Measurements from ENCODE around the gene NEU4. TPM values are rescaled to one million over a fixed set of nuclear protein-coding genes. Genes with fewer than 3 reads are reported as not detected.

Gene NEU4
- total RNA-seq, 1 donor from 2014 or later: not detected

GRCh38 chr2:241860184-241861078 lies 51.4 kb downstream of the NEU4 start:
- Histone ChIP-seq H3K27ac (replicated peaks) (peak overlapping the region; percentile 88), H3K9me3 (replicated peaks) (no peaks in the 10 kb centered on the region), H3K36me3 (no peaks in the 10 kb centered on the region), H3K4me3 (peak overlapping the region; percentile 54), H3K4me1 (peaks cover 30% of the 10 kb centered on the region), H3K27me3 (ENCODE audit: low read depth) (peaks cover 39% of the 10 kb centered on the region)
- DNase-seq: peak; percentile 17
- intact Hi-C loops (cut with micrococcal nuclease): no loop called here
- peak; percentile 31 for TF ChIP-seq CTCF (IDR thresholded peaks at IDR 0.05; ENCODE audit: borderline replicate concordance)

- no peak for DNase-seq
- Histone ChIP-seq H3K27ac (replicated peaks) (no peak overlapping the region), H3K4me1 (peaks cover 30% of the 10 kb centered on the region), H3K27me3 (ENCODE audit: low read depth) (peaks cover 47% of the 10 kb centered on the region), H3K36me3 (no peaks in the 10 kb centered on the region), H3K9me3 (replicated peaks) (no peaks in the 10 kb centered on the region), H3K4me3 (no peak overlapping the region)
- intact Hi-C loops (cut with micrococcal nuclease): no loop called here
- no peak for TF ChIP-seq CTCF (IDR thresholded peaks at IDR 0.05; ENCODE audit: borderline replicate concordance)
Observed at GRCh38 chr2:241861264-241861663, 52.3 kb downstream of the NEU4 start.

DNA sequence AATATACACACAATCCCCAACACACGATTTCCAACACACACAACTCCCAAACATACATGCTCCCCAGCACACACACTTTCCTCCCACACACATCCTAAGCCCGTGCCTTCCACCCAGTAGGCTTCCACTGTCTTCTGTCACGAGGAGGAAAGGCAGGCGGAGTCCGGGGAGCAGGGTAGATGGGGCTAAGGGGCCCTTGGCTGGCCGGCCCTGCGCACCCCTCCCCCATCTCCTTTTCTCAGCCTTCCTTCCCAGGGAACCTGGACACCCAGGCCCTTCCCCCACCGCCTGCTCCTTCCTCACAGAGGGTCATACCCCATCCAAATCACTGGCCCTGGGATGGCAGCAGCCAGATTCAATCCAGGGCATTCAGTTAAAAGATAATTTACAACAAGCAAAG lies 53.1 kb downstream of the NEU4 start:
- H3K36me3 ChIP-seq: no peaks in the 10 kb centered on the region
- DNase-seq: no peak
- H3K27ac ChIP-seq (replicated peaks): no peak overlapping the region
- H3K27me3 ChIP-seq (ENCODE audit: low read depth): peaks cover 55% of the 10 kb centered on the region
- H3K9me3 ChIP-seq (replicated peaks): no peaks in the 10 kb centered on the region
- H3K4me3 ChIP-seq: no peak overlapping the region
- no peak for TF ChIP-seq CTCF (IDR thresholded peaks at IDR 0.05; ENCODE audit: borderline replicate concordance)
- intact Hi-C loops (cut with micrococcal nuclease): no loop called here
- H3K4me1 ChIP-seq: peaks cover 30% of the 10 kb centered on the region

DNA sequence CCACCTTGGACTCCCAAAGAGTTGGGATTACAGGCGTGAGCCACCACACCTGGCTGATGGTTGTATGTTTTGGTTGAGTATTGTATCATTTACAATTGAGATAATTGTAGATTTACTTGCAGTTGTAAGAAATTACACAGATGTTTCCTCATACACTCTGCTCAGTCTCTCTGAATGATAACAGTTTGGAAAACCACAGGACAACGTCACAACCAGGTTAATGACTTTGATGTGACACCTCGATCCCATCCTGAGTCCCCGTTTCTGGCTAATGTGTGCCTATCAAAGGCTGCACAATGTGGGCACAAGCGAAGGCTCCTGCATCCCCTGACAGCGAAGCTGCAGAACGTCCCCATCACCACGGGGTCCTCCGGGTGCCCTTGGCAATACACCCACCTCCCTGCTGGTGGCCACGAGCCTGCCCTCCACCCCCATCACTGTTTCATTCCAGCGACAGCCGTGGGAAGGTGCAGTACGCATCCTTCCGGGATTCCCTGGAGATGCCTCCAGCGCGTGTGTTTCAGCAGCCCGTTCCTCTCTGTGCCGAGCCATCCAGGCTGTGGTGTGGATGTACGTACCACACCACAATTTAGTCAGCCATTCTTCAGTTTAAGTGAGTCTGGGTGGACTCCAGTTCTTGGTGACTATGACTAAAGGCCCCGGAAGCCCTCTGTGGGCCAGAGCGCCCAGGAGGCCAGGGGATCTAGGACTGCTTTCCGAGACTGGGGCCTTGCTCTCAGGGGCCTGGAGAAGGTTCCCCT lies 54.0 kb downstream of the NEU4 start:
- no peak for TF ChIP-seq CTCF (IDR thresholded peaks at IDR 0.05; ENCODE audit: borderline replicate concordance)
- Histone ChIP-seq H3K27ac (replicated peaks) (no peak overlapping the region), H3K36me3 (no peaks in the 10 kb centered on the region), H3K4me3 (peak overlapping the region; percentile 21), H3K27me3 (ENCODE audit: low read depth) (peaks cover 64% of the 10 kb centered on the region), H3K4me1 (peaks cover 30% of the 10 kb centered on the region), H3K9me3 (replicated peaks) (no peaks in the 10 kb centered on the region)
- peak; percentile 8 for DNase-seq
- intact Hi-C loops (cut with micrococcal nuclease): no loop called here

- TF ChIP-seq CTCF (IDR thresholded peaks at IDR 0.05; ENCODE audit: borderline replicate concordance): no peak
- intact Hi-C loops (cut with micrococcal nuclease): no loop called here
- Histone ChIP-seq H3K4me3 (peak overlapping the region; percentile 21), H3K4me1 (peaks cover 29% of the 10 kb centered on the region), H3K27ac (replicated peaks) (no peak overlapping the region), H3K9me3 (replicated peaks) (no peaks in the 10 kb centered on the region), H3K27me3 (ENCODE audit: low read depth) (peaks cover 70% of the 10 kb centered on the region), H3K36me3 (no peaks in the 10 kb centered on the region)
- no peak for DNase-seq
Observed at GRCh38 chr2:241863536-241863954, 54.6 kb downstream of the NEU4 start.

Data from left ventricle myocardium inferior (tissue), 1 donor.